DND-41 (cell line): ENCODE measurements around the gene RCOR1.

ENCODE experiments used
- EZH2 ChIP-seq: IDR thresholded peaks from 3 replicates; pipeline ENCODE4 v1.6.1; 2012; ENCODE audit warnings: borderline replicate concordance, low read depth, mild to moderate bottlenecking, moderate library complexity, low read length, inconsistent platforms; ENCODE audit not compliant: severe bottlenecking
- TF ChIP-seq, protein P1 (sequence below): IDR thresholded peaks from 2 replicates; pipeline ENCODE4 v1.5.1; 2012; ENCODE audit warnings: borderline replicate concordance, low read length, moderate library complexity, mild to moderate bottlenecking; ENCODE audit not compliant: poor library complexity, severe bottlenecking; ENCODE audit errors: extremely low read depth

DNA sequence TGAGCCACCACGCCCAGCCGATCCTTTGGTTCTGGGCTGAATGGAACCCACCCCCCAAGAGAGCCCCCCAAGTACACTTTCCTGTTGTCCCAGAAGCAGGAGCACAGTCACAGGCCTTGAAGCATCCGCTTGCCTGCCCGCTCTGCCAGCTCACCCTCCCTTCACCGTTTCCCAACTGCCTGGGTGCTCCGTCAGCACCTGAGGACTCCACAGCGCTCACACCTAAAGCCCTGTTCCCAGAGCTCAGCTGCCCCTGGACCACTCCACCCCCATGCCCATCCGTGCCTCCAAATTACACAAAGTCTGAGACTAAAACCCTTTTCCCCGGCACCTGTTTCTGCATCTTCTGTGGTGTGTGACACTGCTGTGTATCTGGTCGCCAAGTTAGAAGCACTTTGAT is 140.5 kb downstream of the RCOR1 start:
- TF ChIP-seq, protein P1, sequence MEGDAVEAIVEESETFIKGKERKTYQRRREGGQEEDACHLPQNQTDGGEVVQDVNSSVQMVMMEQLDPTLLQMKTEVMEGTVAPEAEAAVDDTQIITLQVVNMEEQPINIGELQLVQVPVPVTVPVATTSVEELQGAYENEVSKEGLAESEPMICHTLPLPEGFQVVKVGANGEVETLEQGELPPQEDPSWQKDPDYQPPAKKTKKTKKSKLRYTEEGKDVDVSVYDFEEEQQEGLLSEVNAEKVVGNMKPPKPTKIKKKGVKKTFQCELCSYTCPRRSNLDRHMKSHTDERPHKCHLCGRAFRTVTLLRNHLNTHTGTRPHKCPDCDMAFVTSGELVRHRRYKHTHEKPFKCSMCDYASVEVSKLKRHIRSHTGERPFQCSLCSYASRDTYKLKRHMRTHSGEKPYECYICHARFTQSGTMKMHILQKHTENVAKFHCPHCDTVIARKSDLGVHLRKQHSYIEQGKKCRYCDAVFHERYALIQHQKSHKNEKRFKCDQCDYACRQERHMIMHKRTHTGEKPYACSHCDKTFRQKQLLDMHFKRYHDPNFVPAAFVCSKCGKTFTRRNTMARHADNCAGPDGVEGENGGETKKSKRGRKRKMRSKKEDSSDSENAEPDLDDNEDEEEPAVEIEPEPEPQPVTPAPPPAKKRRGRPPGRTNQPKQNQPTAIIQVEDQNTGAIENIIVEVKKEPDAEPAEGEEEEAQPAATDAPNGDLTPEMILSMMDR = no peak
- no peak for TF ChIP-seq EZH2
